ENCODE results near the gene RBM20.

The RBM20 gene

DNA sequence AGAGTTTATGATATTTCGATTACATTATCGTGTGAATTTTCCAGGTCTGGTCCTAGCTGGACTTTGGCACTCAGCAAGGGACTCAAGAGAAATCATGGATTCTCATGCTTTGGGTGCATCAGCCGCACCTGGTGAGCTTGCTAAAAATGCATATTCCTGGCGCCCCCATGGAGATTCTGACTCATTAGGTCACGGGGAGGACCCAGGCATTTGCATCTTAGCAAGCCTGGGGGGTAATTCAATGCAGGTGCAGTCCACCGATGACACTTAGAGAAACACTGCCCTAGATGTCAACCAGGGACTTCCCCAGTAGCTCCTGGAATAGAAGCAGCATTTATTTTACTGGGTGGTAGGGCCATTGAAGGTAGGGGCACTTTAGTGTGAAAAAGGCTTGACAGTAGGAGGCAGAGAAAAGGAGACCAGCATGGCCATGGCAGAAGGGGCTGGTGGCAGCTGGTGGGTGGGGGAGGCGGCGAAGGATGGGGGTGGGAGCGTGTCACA lies 197.7 kb downstream of the RBM20 start:
- no peak for DNase-seq

DNA sequence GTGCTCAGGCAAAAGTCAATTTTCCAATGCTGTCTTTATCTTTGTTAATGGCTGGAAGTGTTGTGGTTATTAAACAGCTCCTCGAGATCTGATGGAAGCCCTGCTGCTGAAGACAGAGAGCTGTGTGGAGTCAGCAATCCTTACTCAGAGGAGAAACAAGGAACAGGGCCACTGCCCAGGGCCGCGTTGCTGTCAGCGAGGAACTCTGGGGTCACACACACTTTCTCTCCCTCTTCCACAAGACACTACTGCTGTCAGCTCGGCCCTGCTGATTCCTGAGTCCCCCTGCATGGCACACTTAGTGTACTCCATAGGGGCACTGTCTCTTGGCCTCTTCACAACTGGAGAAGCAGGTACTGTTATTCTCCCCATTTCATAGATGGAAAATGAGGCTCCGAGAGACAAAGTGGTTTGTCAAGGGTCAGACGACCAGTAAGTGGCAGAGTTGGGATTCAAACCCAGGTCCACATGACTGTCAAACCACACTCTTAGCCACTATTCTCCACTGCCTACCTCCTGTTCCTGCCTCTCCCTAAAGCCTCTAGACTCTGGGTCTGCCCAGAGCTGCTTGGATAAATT lies 198.3 kb downstream of the RBM20 start:
- no peak for DNase-seq

DNA sequence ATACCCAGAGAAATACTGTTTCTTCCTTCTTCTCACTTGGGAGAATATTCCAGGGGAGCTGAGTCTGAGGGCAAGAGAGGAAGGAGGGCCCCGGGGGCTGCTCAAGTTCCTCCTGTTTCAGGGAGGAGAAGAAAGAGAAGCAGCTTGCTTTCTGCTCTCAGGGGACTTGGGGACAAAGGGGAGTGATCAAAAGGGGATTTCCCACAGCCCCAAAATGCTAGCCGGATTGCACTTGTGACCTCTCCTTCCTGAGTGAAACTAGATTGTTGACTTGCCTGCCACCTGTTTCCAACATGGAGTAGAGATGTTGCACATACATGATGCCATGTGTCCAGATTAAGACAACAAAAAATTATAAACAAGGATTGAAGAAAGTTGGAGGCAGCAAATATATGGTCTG lies 198.9 kb downstream of the RBM20 start:
- DNase-seq, result no peak

DNA sequence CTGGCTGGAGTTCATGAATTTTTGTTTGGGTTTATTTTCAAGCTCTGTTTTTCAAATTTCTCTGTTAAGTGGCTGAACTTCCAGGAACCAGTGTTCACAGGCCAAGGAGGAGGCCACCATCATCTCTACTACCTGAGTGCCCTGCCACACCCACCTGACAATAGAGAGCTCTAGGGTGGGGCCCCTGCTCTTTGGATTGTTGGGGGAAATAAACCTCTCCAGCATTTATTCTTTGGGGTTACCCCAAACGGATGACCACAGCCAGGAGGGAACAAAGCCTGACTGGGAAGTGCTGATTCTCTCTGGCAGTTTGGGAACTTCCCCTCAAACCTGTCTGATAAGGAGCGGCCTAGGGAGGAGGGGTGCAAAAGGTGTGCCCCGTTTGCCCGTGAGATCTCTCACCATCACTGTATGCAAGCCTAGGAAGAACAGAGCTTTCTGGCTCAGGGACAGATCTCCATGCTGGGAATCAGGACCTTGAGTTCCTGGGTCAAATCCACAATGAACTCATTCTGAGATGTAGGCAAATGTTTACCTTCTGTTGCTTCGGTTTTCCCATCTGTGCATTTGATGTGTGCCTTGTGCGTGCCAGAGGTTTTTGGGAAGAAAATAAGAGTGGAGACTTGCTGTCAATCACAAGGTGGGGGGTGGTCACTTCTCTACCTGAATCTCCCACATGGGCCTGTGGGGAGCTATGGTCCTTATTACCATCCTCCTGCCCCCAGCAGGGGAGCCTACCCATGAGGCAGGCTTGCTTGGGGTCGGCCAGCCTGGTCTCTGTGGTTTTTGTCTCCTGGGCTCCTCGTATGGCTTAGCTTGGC lies 199.9 kb downstream of the RBM20 start:
- DNase-seq, result no peak

DNA sequence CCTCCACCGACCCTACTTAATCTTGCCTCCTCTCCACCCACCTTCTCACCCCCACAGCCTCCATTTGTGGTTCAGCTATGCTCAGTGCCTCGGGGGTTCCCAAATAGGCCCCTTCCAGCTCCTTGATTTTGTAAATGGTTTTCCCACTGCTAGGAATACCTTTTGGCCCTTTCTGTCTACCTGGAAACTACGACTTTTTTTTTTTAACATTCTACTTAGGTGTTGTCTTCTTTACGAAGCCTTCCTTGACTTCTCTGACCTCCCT lies 200.4 kb downstream of the RBM20 start:
- DNase-seq, result no peak

DNA sequence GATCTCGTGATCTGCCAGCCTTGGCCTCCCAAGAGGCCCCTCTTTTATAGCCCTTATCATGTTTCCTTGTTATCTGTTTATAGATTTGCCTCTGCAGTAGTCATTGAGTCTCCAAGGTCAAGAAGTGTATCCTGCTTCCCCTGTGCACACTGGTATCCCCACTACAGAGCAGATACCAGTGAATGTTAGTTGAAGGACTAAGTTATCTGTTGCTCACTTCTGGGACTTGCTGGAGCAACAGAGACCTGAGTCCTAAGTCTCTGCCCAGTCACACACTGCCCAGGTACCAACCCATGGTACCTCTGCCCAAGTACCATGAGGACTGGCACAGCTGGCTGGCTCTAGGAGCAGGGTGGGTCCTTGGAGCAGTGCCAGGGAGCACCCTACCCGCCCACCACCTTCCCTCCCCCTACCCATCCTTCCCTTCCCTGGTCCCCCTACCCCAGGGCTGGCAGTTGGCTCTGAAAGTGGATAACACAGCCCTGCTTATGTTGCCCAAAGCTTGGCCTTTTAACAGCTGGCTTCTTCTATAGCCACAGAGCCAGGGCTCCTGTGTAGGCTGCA lies 201.1 kb downstream of the RBM20 start:
- no peak for DNase-seq

DNA sequence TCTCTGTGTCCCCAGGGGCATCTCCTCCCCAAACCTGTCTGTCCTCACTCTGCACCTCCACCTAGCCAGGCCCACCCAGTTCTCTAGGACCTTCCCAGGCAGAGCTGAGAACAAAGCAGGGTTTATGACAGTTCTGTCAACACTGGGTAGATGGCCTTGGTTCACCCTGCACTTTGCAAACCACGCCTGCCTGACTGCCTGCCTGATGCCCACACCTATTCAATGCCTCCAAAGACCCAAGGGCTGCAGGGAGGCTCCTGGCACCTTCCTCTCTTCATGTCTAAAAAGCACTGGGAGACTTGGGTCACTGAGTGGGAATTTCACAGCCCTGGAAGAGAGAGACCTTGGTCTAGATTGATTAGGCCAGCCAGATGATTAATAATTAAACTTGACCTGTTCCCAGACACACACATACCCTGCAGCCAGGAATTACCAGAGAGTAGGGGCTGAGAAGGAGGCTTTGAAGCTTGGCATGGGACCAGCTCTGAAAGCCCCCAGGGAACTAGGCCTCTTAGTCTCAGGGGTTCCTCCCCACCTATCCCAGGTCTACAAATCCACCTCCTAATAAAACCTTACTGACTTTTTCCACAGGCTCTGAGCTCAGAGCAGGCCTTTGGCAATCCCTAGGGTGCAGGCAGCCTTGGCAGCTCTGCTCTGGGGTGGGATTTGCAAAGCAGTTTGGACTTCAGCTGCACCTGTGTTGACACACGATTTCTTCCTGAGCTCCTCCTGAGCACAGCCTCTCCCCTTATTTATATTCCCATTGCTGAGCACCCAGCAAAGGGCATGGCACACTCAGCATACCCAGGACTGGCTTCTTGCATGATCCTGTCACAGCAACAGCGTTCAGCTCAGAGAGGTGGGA lies 201.9 kb downstream of the RBM20 start:
- DNase-seq, result peak; percentile 45

DNA sequence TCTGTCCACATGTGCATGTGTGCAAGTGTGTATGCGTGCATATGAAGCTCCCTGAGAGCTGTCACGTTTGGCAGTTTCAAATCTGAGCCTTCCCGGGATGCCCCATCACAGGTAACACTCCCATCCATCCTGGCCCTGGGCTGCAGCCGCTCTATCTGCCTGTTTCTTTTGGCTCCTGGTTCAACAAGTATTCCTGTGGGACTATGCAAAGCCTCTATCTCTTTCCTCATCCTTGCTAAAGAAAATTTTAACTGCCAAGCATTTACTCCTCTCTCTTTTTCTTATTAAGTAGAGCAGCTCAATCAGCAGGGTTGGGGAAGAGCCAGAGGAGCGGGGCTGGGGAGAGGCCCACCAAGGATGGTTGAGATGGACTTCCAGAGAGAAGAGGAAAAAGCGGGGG lies 203.2 kb downstream of the RBM20 start:
- no peak for DNase-seq

DNA sequence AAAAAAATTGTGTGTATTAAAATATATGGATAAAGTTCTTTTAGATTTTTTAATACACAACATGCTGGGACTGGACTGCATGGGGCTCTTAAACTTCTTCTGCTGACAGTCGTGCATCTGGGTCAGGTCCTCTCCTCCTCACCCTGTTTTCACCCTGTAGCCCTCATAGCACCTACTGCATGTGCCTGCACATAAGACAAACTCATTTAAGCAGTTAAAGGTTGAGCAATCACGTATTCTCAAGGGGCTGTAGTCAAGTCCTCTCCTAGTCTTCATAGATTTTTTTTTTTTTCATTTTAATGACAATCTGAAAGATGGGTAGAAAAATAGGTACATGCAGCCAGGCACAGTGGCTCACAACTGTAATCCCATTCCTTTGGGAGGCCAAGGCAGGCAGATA lies 204.0 kb downstream of the RBM20 start:
- DNase-seq, result no peak

DNA sequence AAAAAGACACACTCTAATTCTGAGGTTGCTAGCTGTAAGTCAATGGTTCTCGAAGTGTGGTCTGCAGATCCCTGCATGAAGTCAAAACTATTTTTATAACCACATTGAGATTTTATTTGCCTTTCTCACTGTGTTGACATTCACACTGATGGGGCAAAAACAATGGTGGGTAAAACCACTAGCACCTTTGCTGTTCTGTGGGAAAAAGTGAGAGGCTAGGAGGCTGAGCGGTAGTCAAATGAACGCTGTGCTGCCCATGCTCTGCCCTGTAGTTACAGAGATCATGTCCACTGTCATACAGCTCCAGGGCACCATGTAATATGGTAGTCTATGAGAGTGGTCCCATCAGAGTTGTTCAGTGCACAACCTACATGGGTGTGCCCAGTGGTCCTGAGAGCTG lies 206.0 kb downstream of the RBM20 start:
- DNase-seq, result no peak

DNA sequence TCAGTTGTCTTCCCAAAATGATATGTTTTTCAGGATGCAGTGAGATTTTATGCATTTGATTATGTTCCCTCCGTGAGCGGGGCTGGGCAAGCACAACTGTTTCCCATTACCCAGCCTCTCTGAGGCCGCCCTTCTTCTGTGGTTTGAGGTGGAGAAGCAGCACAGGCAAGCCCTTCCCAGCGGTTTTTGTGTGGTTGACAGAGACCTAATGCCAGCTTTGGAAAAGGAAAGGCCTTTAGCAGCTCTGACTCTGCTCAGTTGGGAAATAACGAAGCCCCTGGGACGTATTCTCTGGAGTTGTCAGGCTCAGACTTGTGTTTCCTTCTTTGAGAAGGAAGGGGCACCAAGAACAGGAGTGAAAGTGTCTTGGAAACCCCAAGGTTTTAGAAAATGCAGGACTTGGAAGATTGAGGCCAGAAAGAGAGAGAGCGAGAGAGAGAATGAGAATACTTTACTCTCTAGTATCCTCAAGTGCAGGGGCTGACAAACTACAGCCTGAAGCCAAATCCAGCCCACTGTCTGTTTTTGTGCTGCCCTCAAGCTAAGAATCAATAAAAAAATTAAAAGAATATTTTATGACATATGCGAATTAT lies 207.0 kb downstream of the RBM20 start:
- DNase-seq, result no peak

DNA sequence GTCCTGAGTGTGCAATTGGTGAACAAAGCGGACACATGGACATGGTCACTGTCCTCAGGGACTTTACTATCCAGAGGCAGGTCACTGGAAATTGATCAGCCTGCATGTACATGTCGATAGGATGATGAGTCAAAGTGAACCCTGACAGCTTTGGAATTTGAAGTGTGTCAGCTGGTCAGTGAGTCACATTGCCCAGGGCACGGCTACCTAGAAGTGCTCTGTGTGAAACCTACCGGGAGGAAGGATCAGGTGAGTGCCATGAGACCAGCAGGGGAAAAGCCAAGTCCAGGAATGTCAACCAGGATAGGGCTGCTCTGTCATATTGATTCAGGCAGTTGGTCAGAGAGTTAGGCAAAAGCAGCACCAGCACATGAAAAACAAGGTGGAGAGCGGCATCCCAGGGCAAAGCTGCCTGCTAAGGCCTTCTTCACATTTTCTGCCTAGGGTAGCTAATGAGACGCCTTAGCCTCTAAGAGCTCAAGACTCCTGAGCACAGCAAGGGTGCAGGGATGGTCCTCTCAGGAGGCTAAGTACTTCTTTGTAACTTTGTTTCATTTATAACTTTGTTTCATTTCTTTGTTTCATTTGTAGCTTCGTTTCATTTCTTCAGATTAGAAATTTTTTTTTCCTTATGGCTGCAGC lies 208.2 kb downstream of the RBM20 start:
- no peak for DNase-seq

DNA sequence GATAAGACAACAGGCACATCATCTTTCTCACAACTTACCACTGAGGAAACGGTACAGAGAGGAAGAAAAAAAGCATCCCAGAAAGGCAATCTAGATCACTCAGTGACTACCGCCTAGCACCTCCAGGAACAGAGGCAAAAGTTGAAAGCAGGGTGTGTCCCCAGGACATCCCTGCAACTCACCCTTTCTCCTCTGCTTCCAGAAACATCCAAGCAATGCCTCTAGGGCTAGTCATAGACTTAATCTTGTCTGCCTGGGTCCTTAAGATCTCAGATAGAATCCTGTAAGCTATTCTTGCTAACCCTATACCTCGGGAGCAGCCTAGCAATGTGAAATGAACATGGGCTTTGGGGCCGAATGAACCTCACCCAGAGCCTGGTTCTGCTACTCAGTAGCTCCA lies 208.8 kb downstream of the RBM20 start:
- DNase-seq, result no peak

DNA sequence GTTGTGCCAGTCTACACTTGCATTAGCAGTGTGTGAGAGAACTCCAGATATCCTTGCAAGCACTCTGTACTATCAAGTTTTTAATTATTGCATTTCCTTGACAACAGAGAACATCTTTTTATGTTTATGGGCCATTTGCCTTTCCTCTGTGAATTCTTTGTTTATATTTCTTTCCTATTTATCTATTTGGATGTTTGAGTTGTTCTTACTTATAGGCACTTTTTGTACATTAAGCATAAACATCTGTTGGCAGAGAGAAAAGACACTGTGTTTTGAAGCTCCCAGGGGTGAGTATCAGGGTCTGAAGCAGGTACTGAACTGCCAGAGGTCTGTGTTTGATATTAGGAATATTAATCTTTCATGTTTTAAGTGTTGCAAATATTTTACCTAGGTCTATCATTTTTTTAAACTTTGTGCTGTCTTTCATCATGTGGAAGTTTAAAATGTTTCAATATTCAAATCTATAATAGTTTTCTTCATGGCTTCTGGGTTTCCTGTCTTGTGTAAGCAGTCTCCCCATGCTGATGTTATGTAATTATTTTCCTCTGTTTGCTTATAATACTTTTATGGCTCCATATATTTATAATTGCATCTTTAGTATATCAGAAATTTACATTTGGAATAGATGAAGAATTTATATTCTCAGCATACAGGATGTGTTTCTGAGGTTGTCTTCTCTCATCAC lies 209.9 kb downstream of the RBM20 start:
- DNase-seq, result no peak

DNA sequence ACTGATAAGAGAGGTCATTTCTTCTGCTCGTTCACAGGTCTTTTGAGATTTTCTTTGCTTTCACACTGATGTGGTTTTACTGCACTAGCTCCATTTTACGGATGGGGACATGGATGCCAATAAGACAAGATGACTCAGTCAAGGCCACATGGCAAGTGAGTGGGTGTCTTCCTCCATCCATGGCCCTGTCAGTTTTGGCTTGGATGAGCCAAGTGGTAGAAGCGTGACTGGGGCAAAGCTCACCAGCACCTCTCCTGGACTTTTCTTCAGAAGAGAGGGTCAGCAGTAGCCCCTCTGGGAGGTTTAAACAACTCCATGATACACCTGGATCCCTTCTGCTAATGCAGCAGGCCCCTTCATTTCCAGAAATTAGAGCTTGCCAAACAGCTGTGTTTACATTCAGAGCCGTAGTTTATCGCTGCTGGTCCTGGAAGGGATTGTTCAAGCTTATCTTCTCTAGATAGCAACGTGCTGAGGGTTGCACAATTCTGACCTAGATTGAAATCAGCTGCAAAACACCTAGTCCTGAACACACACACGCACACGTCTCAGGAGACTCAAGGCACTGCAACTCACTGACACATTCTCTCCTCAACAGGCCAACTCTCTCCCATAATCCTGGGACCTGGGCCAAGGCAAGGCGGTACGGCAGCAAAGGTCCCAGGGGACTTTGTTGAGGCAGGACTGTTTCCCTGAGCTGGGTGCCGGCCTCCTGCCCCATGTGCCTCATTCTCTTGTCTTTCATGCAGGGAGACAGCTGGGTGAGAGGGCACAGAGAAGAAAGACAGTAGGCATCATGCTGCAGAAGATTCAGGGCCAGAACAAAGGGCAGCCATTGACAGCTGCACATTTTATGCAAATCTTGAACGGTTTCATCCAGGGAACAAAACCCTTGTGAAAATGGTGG lies 213.4 kb downstream of the RBM20 start:
- peak; percentile 89 for DNase-seq

DNA sequence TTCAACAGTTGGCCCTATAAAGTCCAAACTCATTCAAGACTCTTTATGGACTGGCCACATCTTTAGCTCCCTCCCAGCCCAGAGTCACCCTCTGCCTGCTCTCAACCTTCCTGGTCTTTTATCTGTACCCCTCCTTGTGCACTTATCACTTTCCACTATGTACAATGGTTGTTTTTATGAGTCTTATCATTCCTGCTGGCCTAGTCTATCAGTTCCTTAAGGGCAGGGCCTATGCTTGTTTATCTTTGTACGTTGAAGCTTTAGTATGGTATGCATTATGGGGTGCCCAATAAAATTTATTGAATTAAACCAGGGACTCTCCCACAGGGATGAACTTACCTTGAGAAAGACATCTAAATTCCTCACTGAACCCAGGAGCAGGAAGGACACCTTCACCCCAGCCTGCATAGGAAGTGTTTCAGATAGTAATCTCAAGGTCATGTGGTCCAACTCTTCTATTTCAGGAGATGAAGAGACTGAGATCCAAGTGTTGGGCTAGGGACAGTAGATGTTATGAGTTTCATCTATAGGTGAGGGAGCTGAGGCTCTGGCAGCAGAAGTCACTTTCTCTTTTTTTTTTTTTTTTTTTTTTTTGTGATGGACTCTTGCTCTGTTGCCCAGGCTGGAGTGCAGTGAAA lies 214.3 kb downstream of the RBM20 start:
- DNase-seq, result no peak

DNA sequence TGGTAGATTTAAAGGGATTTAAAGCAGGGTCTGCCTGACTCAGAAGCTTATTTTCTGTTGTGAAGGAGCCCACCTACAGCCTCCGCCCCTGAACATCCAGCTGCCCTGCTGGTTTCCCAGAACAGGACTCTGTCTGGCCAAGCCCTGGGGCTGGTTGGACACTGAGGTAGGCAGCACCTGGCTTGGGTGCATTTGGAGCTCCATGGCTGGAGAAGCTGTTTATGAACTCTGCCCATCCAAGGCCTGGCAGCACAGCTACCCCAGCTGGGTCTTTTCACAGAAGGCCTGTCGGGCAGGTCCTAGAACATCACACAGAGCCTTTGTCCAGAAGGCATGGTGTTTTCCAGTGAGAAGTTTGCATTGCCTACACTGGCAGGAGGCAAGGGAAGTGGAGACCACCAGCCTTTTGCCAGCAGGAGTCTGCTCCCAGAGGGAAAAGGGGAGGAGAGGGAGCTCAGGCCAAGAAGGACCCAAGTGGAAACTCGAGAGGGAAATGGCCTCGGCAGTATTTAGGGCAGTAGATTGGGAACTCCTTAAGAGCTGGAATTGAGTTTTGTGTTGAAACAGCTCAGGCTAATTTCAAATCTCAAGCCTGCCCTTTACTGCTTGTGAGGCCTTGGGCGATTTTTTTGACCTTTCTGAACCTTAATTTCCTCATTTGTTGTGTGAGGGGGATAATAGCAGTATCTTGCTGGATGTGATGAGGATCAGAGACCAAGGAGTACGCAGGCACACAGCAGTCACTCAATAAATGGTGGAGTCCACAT lies 215.3 kb downstream of the RBM20 start:
- DNase-seq, result no peak

DNA sequence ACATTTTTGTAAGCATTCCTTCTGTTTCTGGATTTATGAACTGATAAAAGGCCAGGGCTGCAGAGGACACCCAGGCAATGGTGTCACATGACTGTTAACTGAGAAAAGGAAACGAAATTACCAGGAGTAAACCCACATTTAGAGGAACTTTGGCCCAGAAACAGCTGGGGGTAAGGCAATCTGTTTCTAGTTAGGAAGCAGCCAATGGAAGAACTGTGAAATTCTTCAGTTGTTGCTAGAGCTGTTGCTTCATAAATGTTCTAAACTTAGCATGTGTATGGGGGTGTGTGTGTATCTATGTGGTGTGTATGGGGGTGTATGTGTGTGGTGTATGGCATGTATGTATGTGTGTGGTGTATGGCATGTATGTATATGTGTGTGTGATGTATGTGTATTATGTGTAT lies 215.8 kb downstream of the RBM20 start:
- DNase-seq, result no peak

DNA sequence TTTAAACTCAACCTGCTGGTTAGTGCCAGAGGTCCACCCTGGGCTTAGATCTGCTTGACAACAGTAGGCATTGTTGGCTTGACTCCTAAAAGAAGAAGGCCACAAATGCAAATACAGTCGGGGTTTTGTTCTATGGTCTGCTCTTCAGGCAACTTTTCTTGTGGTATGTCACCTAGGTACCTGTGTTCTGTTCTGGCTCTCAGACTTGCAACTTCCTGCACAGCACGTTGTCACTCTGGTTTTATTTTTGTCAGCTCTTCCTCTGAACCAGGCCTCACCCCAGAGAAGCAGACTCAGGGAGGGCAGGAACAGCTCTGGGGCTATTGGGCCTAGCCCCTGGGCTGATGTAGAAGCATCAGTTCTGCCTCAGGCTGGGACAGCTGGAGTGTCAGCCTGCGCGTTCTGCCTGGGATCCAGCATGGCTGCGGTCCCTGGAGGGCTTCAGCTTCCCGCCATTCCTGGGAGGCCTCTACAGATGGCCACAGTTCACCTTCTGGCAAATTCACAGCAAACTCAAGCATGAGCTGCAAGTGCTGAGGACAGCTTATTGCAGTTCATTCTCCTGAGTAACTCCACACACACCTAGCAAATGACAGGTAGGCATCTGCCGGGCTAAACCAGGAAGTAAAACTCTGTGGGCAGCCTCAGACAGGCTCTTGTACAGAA lies 216.6 kb downstream of the RBM20 start:
- DNase-seq, result no peak
